ENCODE measurements around the gene RTN4R.

The RTN4R gene

GRCh38 chr22:20237480-20238440, 30.4 kb downstream of the RTN4R start:
- peak overlapping the region; percentile 38 for H2BK120ac ChIP-seq (ENCODE audit: low read depth, low read length)

DNA sequence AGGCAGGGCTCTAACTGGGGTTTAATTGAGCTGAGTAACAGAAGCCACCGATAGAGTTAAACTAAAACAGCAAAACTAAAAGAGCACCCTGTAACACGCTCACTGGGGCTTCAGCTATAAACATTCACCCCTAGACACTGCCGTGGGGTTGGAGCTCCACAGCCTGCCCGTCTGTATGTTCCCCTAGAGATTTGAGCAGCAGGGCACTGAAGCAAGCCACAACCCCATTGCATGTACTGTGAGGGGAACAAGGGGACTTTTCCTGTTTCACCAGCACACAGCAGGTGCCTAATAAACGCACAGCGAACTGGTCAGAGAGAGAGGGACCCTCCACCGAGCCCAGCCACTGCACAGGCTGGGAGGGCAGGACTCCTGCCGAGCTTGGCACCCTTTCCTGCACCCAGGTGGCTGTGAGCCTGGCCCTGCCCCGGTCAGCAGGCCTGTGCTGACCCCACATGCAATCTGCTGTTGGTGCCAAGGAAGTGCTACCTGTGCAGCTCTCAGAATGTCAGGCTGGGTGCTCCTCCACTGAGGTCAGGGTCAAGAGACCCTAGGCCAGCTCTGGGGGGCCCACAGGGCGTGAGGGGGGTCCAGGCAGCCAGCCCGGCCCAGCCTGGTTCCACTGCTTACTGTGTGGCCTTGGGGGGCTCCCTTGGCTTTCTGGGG, 31.9 kb downstream of the RTN4R start:
- H2AK5ac ChIP-seq (ENCODE audit: low read depth, low read length): peak overlapping the region; percentile 100
- peaks cover 22 to 24% of the 10 kb centered on the region in 2 donors for H3K4me1 ChIP-seq (ENCODE audit: control insufficient read depth in 2 of 2, insufficient read depth in 1 of 2, low read depth in 1 of 2, low read length in 2 of 2)
- DNase-seq (ENCODE audit: low spot score): no peak
- H2AFZ ChIP-seq (ENCODE audit: low read length): no peak overlapping the region
- peak overlapping the region in 1 of 2 donors; percentile 49 for H3K4me3 ChIP-seq (ENCODE audit: low read length in 2 of 2)
- H4K8ac ChIP-seq (ENCODE audit: low read depth, low read length): no peak overlapping the region
- H3K27ac ChIP-seq (replicated peaks; ENCODE audit: low read length): no peak overlapping the region
- peak overlapping the region; percentile 0 for H3K9ac ChIP-seq (ENCODE audit: low read depth, low read length, poor library complexity)
- peak overlapping the region; percentile 59 for H3K18ac ChIP-seq (ENCODE audit: low read length)
- H2BK12ac ChIP-seq (ENCODE audit: low read length): no peak overlapping the region
- no peak overlapping the region for H3K4me2 ChIP-seq (ENCODE audit: insufficient read depth, low read length, poor library complexity, severe bottlenecking)
- no peak overlapping the region for H3K23ac ChIP-seq (ENCODE audit: low read depth, low read length, poor library complexity)
- H3K4ac ChIP-seq (ENCODE audit: low read length): no peak overlapping the region
- H3K27me3 ChIP-seq (ENCODE audit: control insufficient read depth in 3 of 3, insufficient read depth in 3 of 3, low read depth in 1 of 3, low read length in 3 of 3): peaks cover 0 to 31% (median 0%) of the 10 kb centered on the region in 3 experiments
- no CpG with 5 or more reads among the region's 11 CpGs for WGBS, 2 donors (ENCODE audit: extremely low coverage in 2 of 2, insufficient read length in 2 of 2, insufficient replicate concordance in 1 of 2)
- H4K91ac ChIP-seq (ENCODE audit: low read depth, low read length, poor library complexity): no peak overlapping the region
- no peak overlapping the region for H2BK15ac ChIP-seq (ENCODE audit: low read length)
- peaks cover 0 to 1% of the 10 kb centered on the region in 2 donors for H3K9me3 ChIP-seq (replicated peaks in 1 of 2; ENCODE audit: control insufficient read depth in 2 of 2, insufficient read depth in 1 of 2, low read depth in 1 of 2, low read length in 2 of 2)
- H3K14ac ChIP-seq (ENCODE audit: low read length): no peak overlapping the region
- peak overlapping the region; percentile 69 for H2BK5ac ChIP-seq (ENCODE audit: low read length)
- H2BK120ac ChIP-seq (ENCODE audit: low read depth, low read length): peak overlapping the region; percentile 35
- H3K36me3 ChIP-seq (replicated peaks in 1 of 2; ENCODE audit: control insufficient read depth in 2 of 2, insufficient read depth in 2 of 2, low read length in 2 of 2): peaks cover 3% of the 10 kb centered on the region in 2 donors
- H3K79me1 ChIP-seq (ENCODE audit: low read depth, low read length): peaks cover 2% of the 10 kb centered on the region

More at GRCh38 chr22:20237480-20238440, 30.4 kb downstream of the RTN4R start:
- peak overlapping the region; percentile 45 for H2BK15ac ChIP-seq (ENCODE audit: low read length)
- DNase-seq (ENCODE audit: low spot score): no peak
- no peak overlapping the region for H3K4me2 ChIP-seq (ENCODE audit: insufficient read depth, low read length, poor library complexity, severe bottlenecking)
- peak overlapping the region; percentile 78 for H3K14ac ChIP-seq (ENCODE audit: low read length)
- H3K4me3 ChIP-seq (ENCODE audit: low read length in 2 of 2): no peak overlapping the region
- peak overlapping the region; percentile 26 for H3K4ac ChIP-seq (ENCODE audit: low read length)
- peak overlapping the region; percentile 100 for H2AK5ac ChIP-seq (ENCODE audit: low read depth, low read length)
- no peak overlapping the region for H4K8ac ChIP-seq (ENCODE audit: low read depth, low read length)
- H3K27me3 ChIP-seq (ENCODE audit: control insufficient read depth in 3 of 3, insufficient read depth in 3 of 3, low read depth in 1 of 3, low read length in 3 of 3): peaks cover 0 to 21% (median 0%) of the 10 kb centered on the region in 3 experiments
- H2BK5ac ChIP-seq (ENCODE audit: low read length): peak overlapping the region; percentile 94
- no peak overlapping the region for H4K91ac ChIP-seq (ENCODE audit: low read depth, low read length, poor library complexity)
- H3K36me3 ChIP-seq (replicated peaks in 1 of 2; ENCODE audit: control insufficient read depth in 2 of 2, insufficient read depth in 2 of 2, low read length in 2 of 2): peaks cover 15 to 16% of the 10 kb centered on the region in 2 donors
- H3K79me1 ChIP-seq (ENCODE audit: low read depth, low read length): peaks cover 10% of the 10 kb centered on the region
- H2BK12ac ChIP-seq (ENCODE audit: low read length): no peak overlapping the region
- peak overlapping the region; percentile 72 for H3K9ac ChIP-seq (ENCODE audit: low read depth, low read length, poor library complexity)
- peaks cover 20 to 24% of the 10 kb centered on the region in 2 donors for H3K4me1 ChIP-seq (ENCODE audit: control insufficient read depth in 2 of 2, insufficient read depth in 1 of 2, low read depth in 1 of 2, low read length in 2 of 2)
- peak overlapping the region; percentile 77 for H3K23ac ChIP-seq (ENCODE audit: low read depth, low read length, poor library complexity)
- no CpG with 5 or more reads among the region's 28 CpGs for WGBS, 2 donors (ENCODE audit: extremely low coverage in 2 of 2, insufficient read length in 2 of 2, insufficient replicate concordance in 1 of 2)
- no peaks in the 10 kb centered on the region for H3K9me3 ChIP-seq (replicated peaks in 1 of 2; ENCODE audit: control insufficient read depth in 2 of 2, insufficient read depth in 1 of 2, low read depth in 1 of 2, low read length in 2 of 2)
- H3K27ac ChIP-seq (replicated peaks; ENCODE audit: low read length): no peak overlapping the region
- H3K18ac ChIP-seq (ENCODE audit: low read length): peak overlapping the region; percentile 84
- H2AFZ ChIP-seq (ENCODE audit: low read length): no peak overlapping the region

GRCh38 chr22:20235389-20235991, 32.6 kb downstream of the RTN4R start:
- no peak overlapping the region for H2BK120ac ChIP-seq (ENCODE audit: low read depth, low read length)
- H3K36me3 ChIP-seq (replicated peaks in 1 of 2; ENCODE audit: control insufficient read depth in 2 of 2, insufficient read depth in 2 of 2, low read length in 2 of 2): peaks cover 0 to 2% of the 10 kb centered on the region in 2 donors
- no peak overlapping the region for H3K4me3 ChIP-seq (ENCODE audit: low read length in 2 of 2)
- H3K4me1 ChIP-seq (ENCODE audit: control insufficient read depth in 2 of 2, insufficient read depth in 1 of 2, low read depth in 1 of 2, low read length in 2 of 2): peaks cover 17 to 18% of the 10 kb centered on the region in 2 donors
- H3K9ac ChIP-seq (ENCODE audit: low read depth, low read length, poor library complexity): no peak overlapping the region
- no peak overlapping the region for H4K8ac ChIP-seq (ENCODE audit: low read depth, low read length)
- H3K27ac ChIP-seq (replicated peaks; ENCODE audit: low read length): no peak overlapping the region
- peak overlapping the region; percentile 13 for H2BK15ac ChIP-seq (ENCODE audit: low read length)
- H3K4me2 ChIP-seq (ENCODE audit: insufficient read depth, low read length, poor library complexity, severe bottlenecking): no peak overlapping the region
- no peak overlapping the region for H4K91ac ChIP-seq (ENCODE audit: low read depth, low read length, poor library complexity)
- H3K18ac ChIP-seq (ENCODE audit: low read length): peak overlapping the region; percentile 12
- peaks cover 2% of the 10 kb centered on the region for H3K79me1 ChIP-seq (ENCODE audit: low read depth, low read length)
- no peak overlapping the region for H3K4ac ChIP-seq (ENCODE audit: low read length)
- no peak overlapping the region for H2BK5ac ChIP-seq (ENCODE audit: low read length)
- no peak for DNase-seq (ENCODE audit: low spot score)
- no peak overlapping the region for H2BK12ac ChIP-seq (ENCODE audit: low read length)
- no CpG with 5 or more reads among the region's 24 CpGs for whole genome bisulfite sequencing, 2 donors (ENCODE audit: extremely low coverage in 2 of 2, insufficient read length in 2 of 2, insufficient replicate concordance in 1 of 2)
- H2AK5ac ChIP-seq (ENCODE audit: low read depth, low read length): no peak overlapping the region
- peak overlapping the region; percentile 75 for H3K23ac ChIP-seq (ENCODE audit: low read depth, low read length, poor library complexity)
- H3K27me3 ChIP-seq (ENCODE audit: control insufficient read depth in 3 of 3, insufficient read depth in 3 of 3, low read depth in 1 of 3, low read length in 3 of 3): peaks cover 0 to 38% (median 0%) of the 10 kb centered on the region in 3 experiments
- H3K14ac ChIP-seq (ENCODE audit: low read length): no peak overlapping the region
- peak overlapping the region; percentile 29 for H2AFZ ChIP-seq (ENCODE audit: low read length)
- peaks cover 0 to 1% of the 10 kb centered on the region in 2 donors for H3K9me3 ChIP-seq (replicated peaks in 1 of 2; ENCODE audit: control insufficient read depth in 2 of 2, insufficient read depth in 1 of 2, low read depth in 1 of 2, low read length in 2 of 2)
